OCI-LY7 (cell line): ENCODE results near the gene FAM185A. TPM values are rescaled to one million over a fixed set of nuclear protein-coding genes. Genes with fewer than 3 reads are reported as not detected.

Experiments
- BruUV-seq: library from RNA; stranded (reverse); fragments of 400-500 nt; replicated peaks from 2 replicates; lab custom pipeline; 2021; lab: Mats Ljungman, UMichigan
- CTCF ChIA-PET: fragments of 300-600 bp; sonication (Branson Sonifier 250); formaldehyde crosslinking; loops from one replicate; lab custom pipeline; 2022; ENCODE audit warnings: antibody characterized with exemption; ENCODE audit not compliant: unreplicated experiment; lab: Charles Lee
- POLR2A ChIA-PET: fragments of 300-600 bp; sonication (Branson Sonifier 250); formaldehyde crosslinking; loops from one replicate; lab custom pipeline; 2022; ENCODE audit warnings: antibody characterized with exemption; lab: Charles Lee
- DNase-seq: peaks from one replicate; pipeline ENCODE4 v3.0.0-alpha.2; 2015; ENCODE audit warnings: low spot score
- H2AFZ ChIP-seq: fragments of 200-600 bp; sonication (generic), shearing (Covaris generic); 2 replicates; pipeline ENCODE4 v1.6.1; 2014; ENCODE audit warnings: mild to moderate bottlenecking, antibody characterized with exemption, low read length, moderate library complexity
- H3K27ac ChIP-seq: fragments of 200-600 bp; sonication (generic); 2 replicates; pipeline ENCODE4 v1.5.1; 2014; ENCODE audit warnings: mixed run types, low read depth, mild to moderate bottlenecking, moderate library complexity, low read length, inconsistent platforms; ENCODE audit not compliant: poor library complexity, severe bottlenecking
- H3K36me3 ChIP-seq: fragments of 200-600 bp; sonication (generic); 2 replicates; pipeline ENCODE4 v1.6.1; 2014; ENCODE audit warnings: mild to moderate bottlenecking, antibody characterized with exemption, low read length, moderate library complexity, mixed read lengths; ENCODE audit not compliant: insufficient read depth
- H3K4me1 ChIP-seq: fragments of 200-600 bp; sonication (generic); 2 replicates; pipeline ENCODE4 v1.5.1; 2014; ENCODE audit warnings: mild to moderate bottlenecking, low read length; ENCODE audit not compliant: insufficient read depth, poor library complexity, severe bottlenecking
- H3K4me2 ChIP-seq: fragments of 200-600 bp; sonication (generic); 2 replicates; pipeline ENCODE4 v1.6.1; 2014; ENCODE audit warnings: mild to moderate bottlenecking, low read length
- H3K4me3 ChIP-seq: fragments of 200-600 bp; sonication (generic); 2 replicates; pipeline ENCODE4 v1.5.1; 2014; ENCODE audit warnings: mild to moderate bottlenecking, low read depth, low read length; ENCODE audit not compliant: poor library complexity, severe bottlenecking
- H3K79me2 ChIP-seq: fragments of 200-600 bp; sonication (generic); 2 replicates; pipeline ENCODE4 v1.6.1; 2016; ENCODE audit warnings: low read depth, mild to moderate bottlenecking, low read length, moderate library complexity, mixed read lengths; ENCODE audit not compliant: insufficient read depth
- H3K9me2 ChIP-seq: fragments of 200-600 bp; sonication (generic); 2 replicates; pipeline ENCODE4 v1.6.1; 2016; ENCODE audit warnings: mild to moderate bottlenecking, low read length, mixed read lengths; ENCODE audit not compliant: insufficient read depth
- H3K9me3 ChIP-seq: fragments of 200-600 bp; sonication (generic); 2 replicates; pipeline ENCODE4 v1.6.1; 2014; ENCODE audit warnings: mild to moderate bottlenecking, mixed run types, low read length, mixed read lengths
- H4K20me1 ChIP-seq: fragments of 200-600 bp; sonication (generic); 2 replicates; pipeline ENCODE4 v1.6.1; 2014; ENCODE audit warnings: mild to moderate bottlenecking, antibody characterized with exemption, low read length, moderate library complexity, mixed read lengths; ENCODE audit not compliant: insufficient read depth
- CTCF ChIP-seq: fragments of 200-600 bp; sonication (generic); conservative IDR thresholded peaks from 2 replicates; pipeline ENCODE4 v1.5.1; 2014; ENCODE audit warnings: mild to moderate bottlenecking, antibody characterized with exemption, low read length, moderate library complexity, mixed read lengths
- EZH2phosphoT487 ChIP-seq: fragments of 200-600 bp; sonication (generic); IDR thresholded peaks from 2 replicates; pipeline ENCODE4 v1.6.1; 2018; ENCODE audit warnings: low read depth, borderline replicate concordance, mild to moderate bottlenecking, mixed run types, antibody characterized with exemption, low read length, moderate library complexity, mixed read lengths
- intact Hi-C: fragments of 100-400 bp; cut with micrococcal nuclease; formaldehyde crosslinking; loops from one replicate; pipeline ENCODE4 v1.10.0; 2022; ENCODE audit not compliant: unreplicated experiment
- total RNA-seq, 2 experiments: library from RNA; depleted of rRNA in 1 of 2; stranded (reverse); fragments of >200 nt in 1 of 2; shearing (Covaris generic) in 1 of 2; gene quantifications; 2 replicates each; pipeline ENCODE4 v1.2.3, GENCODE V29; 2014 to 2022

FAM185A gene
- total RNA-seq, 2 experiments from 2014 or later: 10.3 to 10.4 TPM

GRCh38 chr7:102843850-102844249 lies 95.1 kb downstream of the FAM185A start:
- Histone ChIP-seq H2AFZ (no peak overlapping the region), H3K36me3 (no peaks in the 10 kb centered on the region), H3K9me3 (no peaks in the 10 kb centered on the region), H3K4me3 (no peak overlapping the region), H3K4me2 (no peak overlapping the region), H3K4me1 (no peaks in the 10 kb centered on the region), H4K20me1 (no peaks in the 10 kb centered on the region), H3K9me2 (no peaks in the 10 kb centered on the region), H3K27ac (no peak overlapping the region), H3K79me2 (no peaks in the 10 kb centered on the region)
- no TSS peak for BruUV-seq
- intact Hi-C loops: no loop called here
- ChIA-PET CTCF (no interaction called here), POLR2A (no interaction called here)
- no peak for TF ChIP-seq EZH2phosphoT487
- no peak for TF ChIP-seq CTCF
- no peak for DNase-seq

GRCh38 chr7:102845346-102845745 lies 96.5 kb downstream of the FAM185A start:
- H3K4me1 ChIP-seq: no peaks in the 10 kb centered on the region
- no peaks in the 10 kb centered on the region for H3K79me2 ChIP-seq
- no peak for DNase-seq
- ChIA-PET POLR2A (interaction anchor here (0.6 kb wide), 1 partner anchor 82 kb away, joined by 4 read pairs; no protein-coding TSS in a partner anchor), CTCF (no interaction called here)
- H3K36me3 ChIP-seq: no peaks in the 10 kb centered on the region
- BruUV-seq: no TSS peak
- H4K20me1 ChIP-seq: no peaks in the 10 kb centered on the region
- no peaks in the 10 kb centered on the region for H3K9me2 ChIP-seq
- H3K4me2 ChIP-seq: no peak overlapping the region
- intact Hi-C loops: no loop called here
- H3K4me3 ChIP-seq: no peak overlapping the region
- H2AFZ ChIP-seq: no peak overlapping the region
- H3K27ac ChIP-seq: no peak overlapping the region
- no peaks in the 10 kb centered on the region for H3K9me3 ChIP-seq
- TF ChIP-seq CTCF (no peak), EZH2phosphoT487 (no peak)

- H2AFZ ChIP-seq: no peak overlapping the region
- no peak overlapping the region for H3K27ac ChIP-seq
- no peaks in the 10 kb centered on the region for H4K20me1 ChIP-seq
- CTCF ChIA-PET: no interaction called here
- no peak overlapping the region for H3K4me2 ChIP-seq
- no peaks in the 10 kb centered on the region for H3K4me1 ChIP-seq
- TF ChIP-seq EZH2phosphoT487: no peak
- TF ChIP-seq CTCF: no peak
- H3K79me2 ChIP-seq: no peaks in the 10 kb centered on the region
- H3K9me3 ChIP-seq: no peaks in the 10 kb centered on the region
- DNase-seq: no peak
- no peak overlapping the region for H3K4me3 ChIP-seq
- no peaks in the 10 kb centered on the region for H3K9me2 ChIP-seq
- BruUV-seq: no TSS peak
- intact Hi-C loops: no loop called here
- no peaks in the 10 kb centered on the region for H3K36me3 ChIP-seq
- POLR2A ChIA-PET: no interaction called here
Measured at GRCh38 chr7:102849079-102849478, 100.3 kb downstream of the FAM185A start.
